ENCODE measurements around the gene PAPPA.

DNA sequence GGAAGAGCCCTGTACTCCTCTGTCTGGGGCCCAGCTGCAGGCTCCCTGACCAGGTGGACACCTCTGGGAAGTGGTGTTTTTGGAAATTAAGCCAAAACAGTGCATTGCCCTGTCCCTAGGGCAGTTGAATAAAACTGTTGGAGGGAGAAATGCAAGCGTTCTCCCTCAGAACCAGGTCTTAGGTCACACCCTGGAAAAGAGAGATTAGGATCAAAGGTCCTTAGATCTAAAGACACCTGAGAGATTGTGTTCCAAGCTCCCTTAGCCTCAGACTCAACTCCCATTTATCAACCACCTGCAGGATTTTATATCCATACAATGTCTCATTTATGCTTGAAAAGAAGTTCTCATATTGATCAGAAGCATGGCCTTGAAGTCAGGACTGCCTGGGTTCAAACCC lies 64.8 kb downstream of the PAPPA start:
- TF ChIP-seq CTCF (IDR thresholded peaks at IDR 0.05; ENCODE audit: insufficient read depth, low read depth, low read length) (no peak), EZH2 (IDR thresholded peaks at IDR 0.05; ENCODE audit: insufficient read depth, low read length) (no peak)
